Measurements from ENCODE around the gene TIE1.

The TIE1 gene

GRCh38 chr1:43274125-43274803 is 26.5 kb upstream of the TIE1 start:
- DNase-seq, result no peak

- no peak for DNase-seq
Observed at GRCh38 chr1:43274804-43275180, 26.0 kb upstream of the TIE1 start.

GRCh38 chr1:43275826-43276620 is 24.8 kb upstream of the TIE1 start:
- DNase-seq, result no peak

- no peak for DNase-seq
Observed at GRCh38 chr1:43276673-43277072, 24.1 kb upstream of the TIE1 start.

GRCh38 chr1:43277116-43277876 is 23.5 kb upstream of the TIE1 start:
- DNase-seq, result no peak

- no peak for DNase-seq
Observed at GRCh38 chr1:43279161-43279560, 21.6 kb upstream of the TIE1 start.

GRCh38 chr1:43279666-43280065 is 21.1 kb upstream of the TIE1 start:
- no peak for DNase-seq

GRCh38 chr1:43280692-43281091 is 20.1 kb upstream of the TIE1 start:
- DNase-seq, result no peak

GRCh38 chr1:43282220-43283195 is 18.3 kb upstream of the TIE1 start:
- no peak for DNase-seq

- DNase-seq, result no peak
Observed at GRCh38 chr1:43284065-43284464, 16.7 kb upstream of the TIE1 start.

GRCh38 chr1:43284546-43285110 is 16.2 kb upstream of the TIE1 start:
- no peak for DNase-seq

- DNase-seq, result no peak
Observed at GRCh38 chr1:43285269-43285990, 15.4 kb upstream of the TIE1 start, which contains the start of gene C1orf210. Gene C1orf210, minus strand, starts transcription at chr1:43285581. Its CDS starts 2,311 bp downstream, at chr1:43283270.

- no peak for DNase-seq
Observed at GRCh38 chr1:43286115-43286514, 14.7 kb upstream of the TIE1 start.

GRCh38 chr1:43286533-43286932 is 14.2 kb upstream of the TIE1 start:
- no peak for DNase-seq

- no peak for DNase-seq
Observed at GRCh38 chr1:43288058-43288784, 12.6 kb upstream of the TIE1 start.

- DNase-seq, result no peak
Observed at GRCh38 chr1:43288785-43289706, 11.7 kb upstream of the TIE1 start.

- no peak for DNase-seq
Observed at GRCh38 chr1:43292216-43292615, 8.6 kb upstream of the TIE1 start.

GRCh38 chr1:43292679-43293078 is 8.1 kb upstream of the TIE1 start:
- no peak for DNase-seq

GRCh38 chr1:43293176-43293575 is 7.6 kb upstream of the TIE1 start:
- peak; percentile 19 for DNase-seq
